Measurements from ENCODE around the gene SDF2. TPM values are rescaled to one million over a fixed set of nuclear protein-coding genes. Genes with fewer than 3 reads are reported as not detected.
A peak's percentile ranks its signal among the peaks of the same experiment; 100 is the strongest.

SDF2 gene
- total and polyA plus RNA-seq, 8 donors, result 57.3 to 74.6 (median 69.0) TPM

DNA sequence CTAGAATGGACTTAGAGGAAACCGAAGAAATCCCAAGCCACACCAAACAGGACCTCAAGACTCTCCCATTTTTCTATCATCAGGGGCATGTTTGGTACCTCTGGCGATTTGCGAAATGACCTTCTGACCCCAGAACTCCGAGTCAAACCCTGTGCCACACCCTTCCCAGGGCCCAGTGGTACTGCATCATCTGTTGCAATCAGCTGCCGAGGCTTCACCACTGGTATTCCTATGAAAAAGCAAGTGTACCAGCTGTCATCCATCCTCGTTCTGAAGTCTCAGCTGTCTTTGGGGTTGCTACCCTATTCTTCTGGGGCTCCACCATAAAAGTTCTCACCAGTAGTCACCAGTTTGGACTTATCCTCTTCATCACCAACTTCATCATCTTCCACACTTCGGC, 45.4 kb downstream of the SDF2 start:
- Histone ChIP-seq H3K27ac (no peak overlapping the region), H3K4me1 (no peaks in the 10 kb centered on the region), H3K9me3 (no peaks in the 10 kb centered on the region), H3K36me3 (peaks cover 4 to 99% of the 10 kb centered on the region in 2 donors), H3K27me3 (no peaks in the 10 kb centered on the region), H3K4me3 (no peak overlapping the region)
- ATAC-seq (no peak), DNase-seq (no peak)
- intact Hi-C loops (cut with DNase I), result loop anchor here in 1 of 2 donors (10.0 kb wide), 1 partner anchor 71 kb away; no protein-coding TSS in a partner anchor
- TF ChIP-seq, protein P1, sequence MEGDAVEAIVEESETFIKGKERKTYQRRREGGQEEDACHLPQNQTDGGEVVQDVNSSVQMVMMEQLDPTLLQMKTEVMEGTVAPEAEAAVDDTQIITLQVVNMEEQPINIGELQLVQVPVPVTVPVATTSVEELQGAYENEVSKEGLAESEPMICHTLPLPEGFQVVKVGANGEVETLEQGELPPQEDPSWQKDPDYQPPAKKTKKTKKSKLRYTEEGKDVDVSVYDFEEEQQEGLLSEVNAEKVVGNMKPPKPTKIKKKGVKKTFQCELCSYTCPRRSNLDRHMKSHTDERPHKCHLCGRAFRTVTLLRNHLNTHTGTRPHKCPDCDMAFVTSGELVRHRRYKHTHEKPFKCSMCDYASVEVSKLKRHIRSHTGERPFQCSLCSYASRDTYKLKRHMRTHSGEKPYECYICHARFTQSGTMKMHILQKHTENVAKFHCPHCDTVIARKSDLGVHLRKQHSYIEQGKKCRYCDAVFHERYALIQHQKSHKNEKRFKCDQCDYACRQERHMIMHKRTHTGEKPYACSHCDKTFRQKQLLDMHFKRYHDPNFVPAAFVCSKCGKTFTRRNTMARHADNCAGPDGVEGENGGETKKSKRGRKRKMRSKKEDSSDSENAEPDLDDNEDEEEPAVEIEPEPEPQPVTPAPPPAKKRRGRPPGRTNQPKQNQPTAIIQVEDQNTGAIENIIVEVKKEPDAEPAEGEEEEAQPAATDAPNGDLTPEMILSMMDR (IDR thresholded peaks at IDR 0.05), result no peak

DNA sequence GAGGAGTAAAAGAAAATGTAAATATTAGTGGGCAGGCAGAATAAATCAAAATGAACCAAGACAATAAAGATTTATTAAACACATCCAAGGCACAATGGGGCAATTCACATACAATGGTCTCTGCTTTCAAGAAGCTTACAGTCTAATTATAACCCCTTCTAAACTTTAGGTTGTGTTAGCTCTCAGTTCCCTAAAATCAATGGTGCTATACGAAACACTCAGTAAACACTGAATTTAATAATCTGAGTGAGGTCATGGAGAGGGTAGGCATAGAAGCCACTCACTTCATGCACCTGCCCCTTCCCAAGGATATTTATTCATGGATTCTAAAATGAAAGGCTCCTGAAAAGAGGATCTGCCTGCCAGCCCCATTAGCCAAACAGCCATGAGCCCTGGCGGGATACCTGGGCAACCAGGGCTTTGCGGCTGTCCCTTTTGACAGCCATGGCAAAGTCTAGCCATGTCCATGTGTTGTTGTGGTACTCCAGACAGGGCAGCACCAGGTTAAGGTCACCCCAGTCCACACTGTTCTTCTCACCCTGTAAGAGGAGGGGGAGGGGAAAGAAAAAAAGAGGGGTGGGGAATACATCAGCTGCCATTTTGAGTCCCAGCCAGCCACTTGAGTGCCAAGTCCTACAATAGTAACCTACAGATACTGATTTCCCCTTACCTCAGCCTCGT, 46.3 kb downstream of the SDF2 start:
- Histone ChIP-seq H3K36me3 (peaks cover 4 to 99% of the 10 kb centered on the region in 2 donors), H3K4me1 (no peaks in the 10 kb centered on the region), H3K9me3 (no peaks in the 10 kb centered on the region)

DNA sequence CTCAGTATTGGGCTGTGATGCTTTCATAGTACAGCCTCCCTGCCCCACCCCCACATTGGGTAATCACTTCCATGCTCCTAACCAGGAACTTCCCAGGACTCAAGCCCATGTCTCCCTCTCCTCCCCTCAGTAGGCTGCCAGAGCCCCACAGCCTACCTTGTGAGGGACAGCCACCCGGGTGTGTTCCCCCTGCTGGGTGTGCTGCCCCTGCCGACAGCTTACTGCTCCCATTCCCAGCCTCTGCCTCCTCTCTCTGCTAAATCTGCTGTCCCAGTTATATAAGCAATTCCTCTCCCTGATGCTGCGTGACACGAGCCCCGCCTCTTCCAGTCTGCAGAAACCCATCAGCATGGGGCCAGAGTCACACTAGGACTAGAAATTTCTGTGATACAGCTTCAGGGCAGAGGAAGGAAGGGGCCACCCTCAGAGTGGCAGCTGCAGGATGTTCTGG, 47.8 kb downstream of the SDF2 start, which contains the start of gene RSKR:
Gene RSKR, minus strand, starts transcription at position 255 of the 451 bp plus-strand sequence. Its CDS starts 24 bp downstream, at position 231.
- Histone ChIP-seq H3K27ac (no peak within 1 kb of the TSS), H3K9me3 (no peaks in the 10 kb centered on the region), H3K36me3 (peaks cover 0 to 97% of the 10 kb centered on the region in 2 donors), H3K4me3 (no peak within 1 kb of the TSS), H3K27me3 (no peaks in the 10 kb centered on the region), H3K4me1 (no peaks in the 10 kb centered on the region)
- intact Hi-C loops (cut with DNase I), result loop anchor here in 1 of 2 donors (10.0 kb wide), 1 partner anchor 69 kb away; no protein-coding TSS in a partner anchor
- ATAC-seq, result no peak
- TF ChIP-seq, protein P1 (IDR thresholded peaks at IDR 0.05), result no peak
- no peak for DNase-seq

More for the DNA sequence above, 46.3 kb downstream of the SDF2 start:
- DNase-seq, result no peak
- TF ChIP-seq, protein P1 (IDR thresholded peaks at IDR 0.05), result no peak
- intact Hi-C loops (cut with DNase I), result loop anchor here in 1 of 2 donors (10.0 kb wide), 1 partner anchor 71 kb away; no protein-coding TSS in a partner anchor
- Histone ChIP-seq H3K4me3 (no peak overlapping the region), H3K27me3 (no peaks in the 10 kb centered on the region), H3K27ac (no peak overlapping the region)
- ATAC-seq, result no peak

DNA sequence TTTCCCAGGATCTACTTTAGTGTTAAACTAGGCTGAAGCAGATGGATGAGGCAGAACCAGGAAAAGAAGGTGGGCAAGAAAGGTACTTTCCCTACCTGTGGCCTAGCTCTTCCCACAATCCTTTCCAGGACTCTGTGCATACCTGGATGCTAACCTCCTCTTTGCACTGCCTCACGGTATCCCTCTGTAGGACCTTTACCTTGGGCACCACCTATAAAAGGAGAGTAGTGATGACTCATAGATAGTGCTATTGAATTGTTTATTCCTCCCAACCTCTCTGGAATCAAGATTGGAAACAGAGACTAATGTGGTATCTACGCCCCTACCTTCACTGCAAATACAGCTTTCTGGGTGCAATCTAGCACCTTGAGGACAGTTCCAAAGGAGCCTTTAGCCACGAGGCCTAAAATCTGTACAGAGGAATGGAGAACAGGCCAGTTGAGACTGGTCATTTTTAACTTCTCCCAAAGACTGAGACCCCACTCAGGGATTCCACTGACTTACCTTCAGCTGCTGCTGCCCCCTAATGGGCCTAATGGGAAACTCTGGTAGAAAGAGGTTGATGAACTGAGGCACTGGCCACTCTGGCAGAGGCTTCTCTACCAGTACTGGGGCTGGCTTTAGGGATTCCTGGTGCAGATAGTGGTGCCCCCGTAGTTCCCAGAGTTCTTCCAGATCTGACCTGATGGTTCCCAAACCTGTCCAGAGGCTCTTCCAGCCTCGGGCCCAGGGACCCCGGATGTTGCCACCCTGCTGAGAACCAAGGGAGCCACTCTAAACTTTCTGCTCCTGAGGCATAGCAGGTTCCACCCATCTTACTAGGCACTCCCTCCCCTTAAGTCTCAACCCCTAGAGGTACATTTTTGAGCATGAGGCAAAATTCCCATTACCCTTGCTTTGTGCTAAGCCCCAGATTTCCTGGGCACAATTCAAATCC, 48.5 kb downstream of the SDF2 start:
- intact Hi-C loops (cut with DNase I), result loop anchor here in 1 of 2 donors (10.0 kb wide), 1 partner anchor 68 kb away; no protein-coding TSS in a partner anchor
- TF ChIP-seq, protein P1 (IDR thresholded peaks at IDR 0.05), result peak; percentile 35 to 41
- H3K27ac ChIP-seq, result no peak overlapping the region
- no peaks in the 10 kb centered on the region for H3K9me3 ChIP-seq
- DNase-seq (peak in 1 of 4 donors; percentile 45), ATAC-seq (peak; percentile 73)
- no peaks in the 10 kb centered on the region for H3K4me1 ChIP-seq
- H3K27me3 ChIP-seq, result no peaks in the 10 kb centered on the region
- H3K36me3 ChIP-seq, result peaks cover 0 to 90% of the 10 kb centered on the region in 2 donors
- no peak overlapping the region for H3K4me3 ChIP-seq

Measured in left lung (tissue), 10 donors.